HepG2 (cell line): ENCODE data around the gene GPT2. TPM values are rescaled to one million over a fixed set of nuclear protein-coding genes. Genes with fewer than 3 reads are reported as not detected.
A peak's percentile ranks its signal among the peaks of the same experiment; 100 is the strongest.

Experiments
- ADNP ChIP-seq: sonication (generic); formaldehyde crosslinking; IDR thresholded peaks from 2 replicates; pipeline ENCODE4 v1.4.0; 2020; ENCODE audit warnings: missing genetic modification reagents
- ARID4A ChIP-seq: sonication (generic); formaldehyde crosslinking; IDR thresholded peaks from 2 replicates; pipeline ENCODE4 v1.5.0; 2020; ENCODE audit warnings: mild to moderate bottlenecking, missing genetic modification reagents, borderline replicate concordance
- BORCS8-MEF2B ChIP-seq: sonication (generic); formaldehyde crosslinking; IDR thresholded peaks from 2 replicates; pipeline ENCODE4 v1.8.0; 2022; ENCODE audit warnings: mild to moderate bottlenecking, missing genetic modification reagents
- ELF3 ChIP-seq: IDR thresholded peaks from 2 replicates; pipeline ENCODE4 v1.6.1; 2016; ENCODE audit warnings: missing genetic modification reagents, missing compliant biosample characterization
- HOXA3 ChIP-seq: sonication (generic); formaldehyde crosslinking; IDR thresholded peaks from 2 replicates; pipeline ENCODE4 v1.5.0; 2020; ENCODE audit warnings: missing genetic modification reagents
- HOXD1 ChIP-seq: sonication (generic); formaldehyde crosslinking; IDR thresholded peaks from 2 replicates; pipeline ENCODE4 v1.5.0; 2020; ENCODE audit warnings: missing genetic modification reagents
- KDM5B ChIP-seq: sonication (generic); formaldehyde crosslinking; IDR thresholded peaks from 2 replicates; pipeline ENCODE4 v1.4.0; 2020; ENCODE audit warnings: missing genetic modification reagents, mild to moderate bottlenecking, borderline replicate concordance
- MTA3 ChIP-seq: sonication (generic); formaldehyde crosslinking; IDR thresholded peaks from 2 replicates; pipeline ENCODE4 v1.4.0; 2020; ENCODE audit warnings: missing genetic modification reagents
- NCOA2 ChIP-seq: sonication (generic); formaldehyde crosslinking; IDR thresholded peaks from 2 replicates; pipeline ENCODE4 v1.8.0; 2022; ENCODE audit warnings: inconsistent platforms
- NR0B2 ChIP-seq: sonication (generic); formaldehyde crosslinking; IDR thresholded peaks from 2 replicates; pipeline ENCODE4 v1.4.0; 2020; ENCODE audit warnings: mild to moderate bottlenecking, missing genetic modification reagents
- RBM22 ChIP-seq: fragments of 200-400 bp; formaldehyde crosslinking; optimal IDR thresholded peaks from 2 replicates; pipeline ENCODE3; 2017; ENCODE audit warnings: mild to moderate bottlenecking, low read length, moderate library complexity
- SCMH1 ChIP-seq: sonication (generic); formaldehyde crosslinking; IDR thresholded peaks from 2 replicates; pipeline ENCODE4 v1.9.0; 2021; ENCODE audit warnings: missing genetic modification reagents, mild to moderate bottlenecking, borderline replicate concordance
- SOX13 ChIP-seq, 3 experiments: fragments of 450-650 bp in 1 of 3; sonication (generic) in 1 of 3; formaldehyde crosslinking in 1 of 3; IDR thresholded peaks in 2 of 3; conservative IDR thresholded peaks in 1 of 3; 2 replicates each; pipeline versions ENCODE4 v1.5.0 to v1.6.1; 2016 to 2020; ENCODE audit warnings: antibody characterized with exemption in 1 of 3, mild to moderate bottlenecking in 1 of 3, missing compliant biosample characterization in 1 of 3, missing genetic modification reagents in 1 of 3, moderate library complexity in 1 of 3
- STAG1 ChIP-seq: sonication (generic); formaldehyde crosslinking; IDR thresholded peaks from 2 replicates; pipeline ENCODE4 v1.4.0; 2020; ENCODE audit warnings: missing genetic modification reagents
- TBP ChIP-seq: sonication (generic); formaldehyde crosslinking; IDR thresholded peaks from 2 replicates; pipeline ENCODE4 v1.5.0; 2020; ENCODE audit warnings: missing genetic modification reagents
- THAP11 ChIP-seq: IDR thresholded peaks from 2 replicates; pipeline ENCODE4 v1.6.1; 2016; ENCODE audit warnings: missing biosample characterization, missing genetic modification reagents
- ZBTB38 ChIP-seq: sonication (generic); formaldehyde crosslinking; IDR thresholded peaks from 2 replicates; pipeline ENCODE4 v1.5.1; 2020; ENCODE audit warnings: mild to moderate bottlenecking, missing genetic modification reagents
- ZBTB7A ChIP-seq: sonication (generic); formaldehyde crosslinking; IDR thresholded peaks from 2 replicates; pipeline ENCODE4 v1.8.0; 2022; ENCODE audit warnings: mild to moderate bottlenecking, missing genetic modification reagents
- ZBTB7B ChIP-seq: sonication (generic); formaldehyde crosslinking; IDR thresholded peaks from 2 replicates; pipeline ENCODE4 v1.4.0; 2020; ENCODE audit warnings: missing genetic modification reagents
- ZFP41 ChIP-seq: sonication (generic); formaldehyde crosslinking; IDR thresholded peaks from 2 replicates; pipeline ENCODE4 v1.4.0; 2020; ENCODE audit warnings: mild to moderate bottlenecking, missing genetic modification reagents, borderline replicate concordance
- ZFYVE20 ChIP-seq: sonication (generic); formaldehyde crosslinking; IDR thresholded peaks from 2 replicates; pipeline ENCODE4 v1.8.0; 2023; ENCODE audit warnings: low read depth, mild to moderate bottlenecking, moderate library complexity, missing genetic modification reagents, borderline replicate concordance
- ZNF205 ChIP-seq: IDR thresholded peaks from 2 replicates; pipeline ENCODE4 v1.6.1; 2018; ENCODE audit warnings: missing biosample characterization, missing genetic modification reagents
- ZNF549 ChIP-seq: sonication (generic); formaldehyde crosslinking; IDR thresholded peaks from 2 replicates; pipeline ENCODE4 v1.5.0; 2020; ENCODE audit warnings: missing genetic modification reagents
- polyA plus RNA-seq, 8 experiments: library from polyadenylated mRNA; depleted of rRNA in 3 of 8; stranded (reverse) in 7 of 8; unstranded in 1 of 8; fragments of >200 nt; fragmentation: Illumina TruSeq in 4 of 8; extraction: Trizol in 4 of 8; gene quantifications; 2 replicates each; pipeline versions ENCODE4 v1.2.1 to v1.2.3, GENCODE V29; 2011 to 2016; ENCODE audit warnings: low read depth in 4 of 8, missing spikeins in 1 of 8, mixed read lengths in 1 of 8; ENCODE audit not compliant: insufficient read depth in 1 of 8
- total RNA-seq, 5 experiments: library from RNA; depleted of rRNA; stranded (reverse); fragments of >200 nt; fragmentation: Illumina TruSeq; extraction: Trizol; gene quantifications; 2 replicates each; pipeline ENCODE4 v1.2.3, GENCODE V29; 2016; ENCODE audit warnings: low read depth in 1 of 5

GPT2 gene
- total and polyA plus RNA-seq, 2 of the 13 experiments (the other 11 are each of a cell fraction or from before 2014, with no cell fraction given): 138 to 267 TPM

- TF ChIP-seq SOX13 (IDR thresholded peaks at IDR 0.05) (no peak), SOX13 (CRISPR knock-in tag; conservative IDR thresholded peaks at IDR 0.05 in 1 of 2, IDR thresholded peaks at IDR 0.05 in 1 of 2) (no peak), ADNP (CRISPR knock-in tag) (no peak), ZNF549 (no peak), ZBTB38 (CRISPR knock-in tag) (no peak; the same call in none of the 2 replicates), SCMH1 (CRISPR knock-in tag) (no peak), TBP (no peak), ZNF205 (CRISPR knock-in tag) (no peak), NCOA2 (no peak), ELF3 (0 out of 2 replicates have a peak, but pooled peaks have one; percentile 9), THAP11 (CRISPR knock-in tag) (no peak), MTA3 (no peak), HOXA3 (CRISPR knock-in tag) (no peak; the same call in 1 of the 2 replicates), RBM22 (peak; percentile 97), ZBTB7B (CRISPR knock-in tag) (0 out of 2 replicates have a peak, but pooled peaks have one; percentile 22), KDM5B (CRISPR knock-in tag) (0 out of 2 replicates have a peak, but pooled peaks have one; percentile 34), HOXD1 (CRISPR knock-in tag) (no peak), ARID4A (CRISPR knock-in tag) (peak; percentile 37; the same call in 1 of the 2 replicates), ZBTB7A (CRISPR knock-in tag) (no peak), ZFP41 (CRISPR knock-in tag) (no peak), BORCS8-MEF2B (CRISPR knock-in tag) (no peak), ZFYVE20 (no peak), NR0B2 (no peak), STAG1 (CRISPR knock-in tag) (peak; percentile 92)
Measured at GRCh38 chr16:46929378-46930332, 45.5 kb downstream of the GPT2 start (continued).
